HG03095 (cell line): ENCODE measurements around the gene DMBT1.

Experiments used
- ATAC-seq: cut with Tn5 transposase; IDR thresholded peaks from one replicate; pipeline ENCODE4 v1.9.1; 2021; ENCODE audit warnings: moderate library complexity; ENCODE audit not compliant: unreplicated experiment

Gene DMBT1

DNA sequence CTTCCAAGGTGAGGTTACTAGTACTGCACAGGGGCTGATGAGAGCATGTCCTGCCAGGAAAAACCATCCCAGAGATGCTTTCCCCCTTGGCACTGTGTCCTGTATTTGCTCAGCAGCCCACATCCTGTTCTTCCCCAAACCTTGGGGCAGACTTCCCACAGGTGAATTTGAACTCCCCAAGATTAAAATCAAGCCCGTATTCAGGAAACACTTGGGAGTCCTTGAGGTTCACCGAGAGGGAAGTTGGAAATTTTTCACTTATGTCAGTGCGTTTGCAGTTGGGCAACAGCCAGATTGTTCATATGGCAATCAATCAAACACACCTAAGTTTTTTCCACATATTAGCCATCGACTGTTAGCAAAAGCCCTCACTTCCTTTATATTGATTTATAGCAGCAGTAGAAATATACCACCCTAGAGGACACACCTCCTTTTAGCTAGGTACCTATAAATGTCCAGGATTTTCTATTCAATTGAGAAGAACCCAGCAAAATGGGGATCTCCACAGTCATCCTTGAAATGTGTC is at the start of gene DMBT1:
Gene DMBT1, plus strand, starts transcription at position 476 of the 526 bp plus-strand sequence. Its CDS starts 17 bp downstream, at position 493.
- no peak for ATAC-seq

DNA sequence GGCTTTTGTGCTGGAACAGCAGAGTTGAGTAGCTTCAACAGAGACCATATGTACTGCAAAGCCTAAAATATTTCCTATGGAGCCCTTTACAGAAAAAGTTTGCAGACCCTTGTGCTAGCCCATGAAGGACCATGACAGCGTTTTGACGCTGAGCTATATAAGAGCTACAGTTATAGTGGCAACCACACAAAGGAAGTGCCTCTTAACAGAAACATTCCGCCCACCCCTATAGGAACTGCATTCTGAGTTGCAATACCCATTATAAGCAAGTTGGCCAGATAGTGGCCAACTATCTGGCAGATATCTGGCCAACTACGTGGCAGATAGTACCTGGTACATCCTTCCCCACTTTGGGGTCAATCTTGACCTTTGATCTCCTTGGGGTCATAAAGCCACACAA is 47.5 kb upstream of the DMBT1 start:
- no peak for ATAC-seq

DNA sequence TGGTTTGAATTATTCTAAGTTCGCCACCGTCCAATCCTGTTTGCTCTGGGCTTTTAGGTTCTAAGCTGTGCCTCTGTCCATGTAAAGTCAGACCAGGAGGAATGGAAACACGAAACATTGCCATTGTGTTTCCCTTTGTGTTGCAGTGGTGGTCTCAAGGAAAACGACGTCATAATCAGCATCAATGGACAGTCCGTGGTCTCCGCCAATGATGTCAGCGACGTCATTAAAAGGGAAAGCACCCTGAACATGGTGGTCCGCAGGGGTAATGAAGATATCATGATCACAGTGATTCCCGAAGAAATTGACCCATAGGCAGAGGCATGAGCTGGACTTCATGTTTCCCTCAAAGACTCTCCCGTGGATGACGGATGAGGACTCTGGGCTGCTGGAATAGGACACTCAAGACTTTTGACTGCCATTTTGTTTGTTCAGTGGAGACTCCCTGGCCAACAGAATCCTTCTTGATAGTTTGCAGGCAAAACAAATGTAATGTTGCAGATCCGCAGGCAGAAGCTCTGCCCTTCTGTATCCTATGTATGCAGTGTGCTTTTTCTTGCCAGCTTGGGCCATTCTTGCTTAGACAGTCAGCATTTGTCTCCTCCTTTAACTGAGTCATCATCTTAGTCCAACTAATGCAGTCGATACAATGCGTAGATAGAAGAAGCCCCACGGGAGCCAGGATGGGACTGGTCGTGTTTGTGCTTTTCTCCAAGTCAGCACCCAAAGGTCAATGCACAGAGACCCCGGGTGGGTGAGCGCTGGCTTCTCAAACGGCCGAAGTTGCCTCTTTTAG is 46.3 kb upstream of the DMBT1 start:
- no peak for ATAC-seq

DNA sequence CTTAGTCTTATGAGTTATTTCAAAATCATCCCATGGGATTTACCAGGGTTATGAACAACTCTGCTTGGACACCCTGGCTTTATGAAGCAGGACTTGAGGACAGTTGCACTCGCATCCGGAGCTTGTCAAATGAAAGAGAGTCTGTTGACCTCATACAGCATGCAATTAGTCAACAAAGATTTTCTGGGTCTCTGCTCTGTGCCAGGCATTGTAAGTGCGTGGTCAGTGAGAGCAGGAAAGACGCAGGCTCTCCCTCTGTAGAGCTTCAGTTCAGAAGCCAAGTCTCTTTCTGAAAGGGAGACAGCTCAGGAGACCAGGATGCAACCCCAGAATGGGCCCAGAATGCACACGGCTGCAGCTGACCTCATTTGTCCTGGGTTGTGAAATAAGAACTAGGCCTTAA is 45.5 kb upstream of the DMBT1 start:
- ATAC-seq = no peak

DNA sequence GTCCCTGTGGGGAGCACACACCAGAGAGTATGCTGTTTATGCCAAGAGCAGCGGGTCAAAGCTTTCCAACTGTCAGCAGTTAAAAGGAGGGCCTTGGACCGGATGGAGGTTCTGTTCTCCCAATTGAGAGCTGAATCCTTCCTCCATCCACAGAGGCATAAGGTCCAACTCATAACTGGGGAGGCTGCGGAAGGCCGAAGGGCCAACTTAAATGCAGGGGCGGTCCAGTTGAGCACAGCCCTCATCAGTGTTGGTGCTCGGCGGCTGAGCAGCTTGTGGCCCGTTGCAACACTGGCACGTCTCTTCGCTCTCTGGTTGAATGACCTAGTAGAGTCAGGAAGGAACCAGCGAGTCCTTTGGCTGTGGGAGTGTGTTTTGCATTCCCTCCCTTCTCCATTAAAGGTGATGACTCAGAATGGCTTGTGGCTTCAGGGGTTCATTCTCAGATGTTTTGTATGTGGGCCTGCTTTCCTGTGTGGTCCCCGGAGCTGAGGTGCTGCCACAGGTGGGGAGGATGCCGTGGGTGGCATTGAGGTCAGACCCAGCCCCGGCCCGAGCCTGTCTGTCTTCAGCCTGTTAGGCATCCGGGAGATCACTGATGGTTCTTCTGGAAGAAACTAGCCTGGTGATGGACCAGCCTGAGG is 44.8 kb upstream of the DMBT1 start:
- ATAC-seq = peak; percentile 62

DNA sequence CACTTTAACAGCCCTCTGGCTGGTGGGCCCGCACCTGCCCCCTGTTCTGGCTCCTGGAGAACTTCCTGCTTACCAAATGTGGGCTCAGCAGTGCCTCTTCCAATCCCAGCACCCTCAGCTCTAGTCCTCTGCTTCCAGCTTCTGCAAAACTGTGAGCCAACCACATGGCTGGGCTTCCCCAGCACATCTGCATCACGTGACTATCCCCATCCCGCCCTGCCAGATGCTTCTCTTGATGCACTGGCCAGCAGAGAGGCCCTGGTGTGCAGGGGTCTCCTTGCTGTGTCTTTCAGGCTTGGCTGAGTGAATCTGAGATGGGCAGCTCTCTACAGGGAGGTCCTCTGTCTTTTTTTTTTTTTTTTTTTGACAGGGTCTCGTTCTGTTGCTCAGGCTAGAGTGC is 43.8 kb upstream of the DMBT1 start:
- ATAC-seq = no peak

DNA sequence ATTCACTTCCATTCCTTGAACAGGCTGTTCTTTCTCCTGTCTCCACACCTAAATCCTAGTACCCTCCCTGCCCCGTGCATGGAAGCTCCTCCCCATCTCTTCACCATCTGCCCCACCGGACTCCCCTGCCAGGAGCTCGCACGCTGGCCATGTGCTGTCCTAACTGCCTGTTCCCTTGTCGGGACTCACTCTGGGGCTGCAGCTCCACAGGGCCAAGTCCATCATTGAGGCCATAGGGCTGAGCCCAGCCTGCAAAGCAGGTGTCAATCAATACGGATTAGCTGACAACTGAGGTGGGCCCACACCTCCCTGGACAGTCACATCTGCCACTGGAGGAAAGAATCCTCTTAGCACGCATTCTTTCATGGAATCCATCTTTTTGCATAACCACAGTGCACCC is 41.4 kb upstream of the DMBT1 start:
- ATAC-seq = no peak

DNA sequence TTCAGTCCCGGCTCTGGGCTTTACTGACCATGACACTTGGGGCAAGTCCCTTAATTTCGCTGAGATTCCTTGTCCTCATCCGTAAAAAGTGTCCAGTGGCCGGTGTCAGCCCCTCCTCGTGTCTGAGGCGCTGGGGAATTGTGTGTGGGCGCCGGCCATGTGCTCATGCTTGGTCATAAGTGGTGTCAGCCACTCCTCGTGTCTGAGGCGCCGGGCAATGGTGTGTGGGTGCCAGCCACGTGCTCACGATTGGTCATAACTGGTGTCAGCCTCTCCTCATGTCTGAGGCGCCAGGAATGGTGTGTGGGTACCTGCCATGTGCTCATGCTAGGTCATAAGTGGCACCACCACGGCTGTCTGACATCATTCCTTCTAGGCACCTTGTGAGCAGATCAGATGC is 40.7 kb upstream of the DMBT1 start:
- no peak for ATAC-seq

DNA sequence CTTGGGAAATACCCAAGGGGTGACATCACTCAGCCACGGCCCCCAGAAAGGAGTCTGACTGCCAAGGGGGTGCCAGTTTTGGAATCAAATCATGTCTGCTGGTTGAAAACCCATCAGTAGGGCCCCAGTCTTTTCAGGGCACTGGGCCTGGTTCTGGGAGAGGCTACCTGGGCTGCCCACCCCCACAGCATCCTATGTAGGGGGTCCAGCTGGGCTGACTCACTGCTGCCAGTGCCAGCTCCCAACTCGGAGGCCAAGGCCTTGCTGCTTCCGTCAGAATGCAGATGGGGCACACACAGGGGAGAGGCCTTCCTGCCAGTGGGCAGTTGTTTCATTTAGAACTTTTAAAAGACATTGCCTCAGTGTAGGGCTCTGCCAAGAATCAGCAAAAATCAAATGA is 39.5 kb upstream of the DMBT1 start:
- no peak for ATAC-seq

DNA sequence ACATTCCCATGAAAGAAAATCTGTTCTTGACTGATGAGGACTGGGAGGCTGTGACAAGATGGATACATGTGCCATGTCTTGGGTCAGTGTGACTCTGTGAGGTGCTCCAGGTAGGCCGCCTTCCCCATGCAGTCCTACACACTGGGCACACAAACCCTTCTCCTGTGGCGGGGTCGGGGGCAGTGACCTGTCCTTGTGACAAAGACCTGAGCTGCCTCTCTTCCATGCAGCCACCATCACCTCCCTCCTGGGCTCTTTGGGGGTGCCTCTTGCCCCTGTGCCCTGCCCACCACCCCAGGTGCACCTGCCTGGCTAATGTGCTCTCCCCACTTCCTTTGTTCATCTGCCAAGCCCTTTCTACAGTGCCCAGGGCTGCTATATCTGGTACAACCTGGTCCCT is 35.7 kb upstream of the DMBT1 start:
- ATAC-seq = no peak

DNA sequence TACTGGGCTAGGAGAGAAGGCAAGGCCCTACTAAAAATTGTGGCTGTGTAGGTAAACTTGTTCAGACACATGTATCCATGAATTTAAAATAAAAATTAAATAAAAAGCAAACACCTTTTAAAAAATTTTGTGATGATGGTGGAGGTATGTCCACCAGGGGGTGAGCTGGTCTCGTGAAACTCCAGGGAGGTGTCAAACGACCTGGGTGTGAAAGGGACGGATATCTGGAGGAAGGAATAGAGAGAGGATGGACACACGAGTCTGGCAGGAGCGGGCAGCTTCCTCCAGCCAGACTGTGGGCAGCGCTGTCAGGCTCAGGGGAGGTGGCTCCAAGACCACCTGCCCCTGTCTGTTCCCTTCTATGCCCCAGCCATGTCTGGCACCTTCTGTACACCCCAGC is 34.8 kb upstream of the DMBT1 start:
- no peak for ATAC-seq

DNA sequence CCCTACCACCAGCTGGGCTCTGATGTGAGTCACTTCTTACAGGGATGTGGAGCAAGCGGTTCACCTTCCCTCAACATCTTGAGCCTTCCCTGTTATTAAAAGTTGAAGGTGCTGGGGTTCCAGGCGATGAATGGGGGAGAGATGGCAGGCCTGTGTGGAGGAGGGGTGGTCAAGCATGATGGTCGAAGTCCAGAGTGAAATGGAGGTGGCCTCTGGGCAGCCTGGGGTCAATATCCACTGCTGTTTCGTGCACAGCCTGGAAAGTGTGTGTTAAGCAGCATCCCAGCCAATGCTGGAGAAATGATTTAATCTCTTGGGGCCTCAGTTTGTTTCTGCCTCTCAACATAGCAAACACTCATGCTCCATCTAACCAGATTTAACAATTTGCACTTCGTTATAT is 33.7 kb upstream of the DMBT1 start:
- no peak for ATAC-seq

DNA sequence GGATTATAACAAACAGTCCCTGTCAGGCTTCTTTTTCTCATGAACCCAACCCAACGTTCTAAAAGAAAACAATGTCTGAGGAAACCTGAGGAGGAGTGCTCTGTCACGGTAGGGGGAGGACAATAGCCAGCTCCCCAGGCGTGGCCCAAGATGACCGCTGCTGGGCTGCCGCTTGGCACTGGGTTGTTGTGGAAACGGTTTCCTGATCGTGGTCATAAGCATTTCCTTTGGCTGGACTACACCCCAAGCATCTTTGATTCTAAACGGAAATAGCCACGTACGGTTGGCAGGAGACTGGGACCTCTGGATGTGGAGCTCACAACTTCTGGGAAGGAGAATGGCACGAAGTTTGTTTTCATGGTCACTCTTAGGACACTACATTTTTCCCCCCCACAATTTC is 30.4 kb upstream of the DMBT1 start:
- no peak for ATAC-seq

DNA sequence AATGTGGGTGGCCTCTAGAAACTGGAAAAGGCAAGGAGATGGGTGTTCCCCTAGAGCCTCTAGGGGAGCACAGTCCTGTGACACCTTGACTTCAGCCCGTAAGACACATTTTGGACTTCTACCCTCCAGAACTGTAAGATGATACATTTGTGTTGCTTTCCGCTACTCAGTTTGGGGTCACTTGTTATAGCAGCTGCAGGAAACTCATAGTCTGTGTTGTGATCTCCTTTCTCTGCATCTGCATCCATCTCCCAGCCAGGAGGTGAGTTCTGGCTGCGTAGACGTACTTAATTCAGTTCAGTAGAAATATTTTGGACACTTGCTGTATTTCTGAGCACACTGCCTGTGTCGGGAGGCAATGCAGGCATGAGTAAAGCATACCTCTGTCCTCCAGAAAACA is 29.3 kb upstream of the DMBT1 start:
- ATAC-seq = no peak

DNA sequence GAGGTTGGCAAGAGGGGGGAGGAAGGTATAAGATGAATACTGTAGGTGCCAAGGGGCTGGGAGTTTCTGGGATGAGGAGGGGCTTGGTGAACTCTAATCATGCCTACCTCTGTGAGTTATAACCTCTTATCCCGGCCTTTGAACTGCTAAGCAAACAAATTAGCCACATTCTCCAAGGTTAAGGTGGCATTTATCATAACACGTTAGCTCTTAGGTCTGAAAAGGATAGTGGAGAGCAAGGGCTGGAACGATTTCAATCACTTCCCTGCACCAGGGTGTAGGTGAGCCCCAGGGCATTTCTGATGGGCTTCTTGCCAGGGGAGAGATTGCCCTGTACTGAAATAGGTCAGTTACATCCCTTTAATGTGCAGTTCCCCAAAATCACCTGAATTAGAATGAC is 28.6 kb upstream of the DMBT1 start:
- no peak for ATAC-seq

DNA sequence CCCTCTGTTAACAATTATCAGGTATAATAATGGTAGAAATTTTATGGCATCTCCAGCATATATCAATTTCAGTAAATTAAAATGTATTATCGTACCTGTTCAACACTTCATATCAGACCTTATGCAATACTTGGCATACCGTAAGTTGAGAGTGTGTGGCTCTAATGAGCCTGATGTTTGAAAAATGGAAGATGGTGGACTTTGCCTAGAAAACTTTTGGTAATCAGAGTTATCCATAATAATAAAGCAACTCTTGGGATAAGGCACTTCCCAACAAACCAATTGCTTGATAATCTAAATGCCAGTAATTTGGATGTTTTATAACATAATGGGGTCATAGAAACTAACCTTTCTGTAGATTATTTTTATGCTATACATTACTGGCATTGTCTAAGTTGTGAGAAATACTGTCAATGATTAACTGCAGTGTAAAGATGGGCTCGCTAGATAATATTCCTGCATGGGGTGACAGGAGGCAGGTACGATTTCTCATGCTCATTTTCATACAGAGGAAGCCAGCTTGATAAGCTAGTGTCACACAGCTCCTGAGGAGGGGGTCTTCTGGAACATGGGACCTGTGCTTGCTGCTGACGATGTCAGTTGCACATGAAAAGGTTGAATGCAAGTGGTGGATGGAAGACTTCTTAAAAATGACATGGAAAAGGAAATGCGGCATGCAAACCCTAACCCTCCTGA is 27.8 kb upstream of the DMBT1 start:
- no peak for ATAC-seq

DNA sequence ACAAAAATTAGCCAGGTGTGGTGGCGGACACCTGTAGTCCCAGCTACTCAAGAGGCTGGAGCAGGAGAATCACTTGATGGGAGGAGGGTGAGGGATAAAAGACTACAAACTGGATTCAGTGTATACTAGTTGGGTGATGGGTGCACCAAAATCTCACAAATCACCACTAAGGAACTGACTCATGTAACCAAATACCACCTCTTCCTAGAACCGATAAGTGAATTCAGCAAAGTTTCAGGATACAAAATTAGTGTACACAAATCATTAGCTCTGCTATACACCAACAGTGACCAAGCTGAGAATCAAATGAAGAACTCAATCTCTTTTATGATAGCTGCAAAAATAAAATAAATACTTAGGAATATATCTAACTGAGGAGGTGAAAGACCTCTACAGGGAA is 23.0 kb upstream of the DMBT1 start:
- no peak for ATAC-seq

DNA sequence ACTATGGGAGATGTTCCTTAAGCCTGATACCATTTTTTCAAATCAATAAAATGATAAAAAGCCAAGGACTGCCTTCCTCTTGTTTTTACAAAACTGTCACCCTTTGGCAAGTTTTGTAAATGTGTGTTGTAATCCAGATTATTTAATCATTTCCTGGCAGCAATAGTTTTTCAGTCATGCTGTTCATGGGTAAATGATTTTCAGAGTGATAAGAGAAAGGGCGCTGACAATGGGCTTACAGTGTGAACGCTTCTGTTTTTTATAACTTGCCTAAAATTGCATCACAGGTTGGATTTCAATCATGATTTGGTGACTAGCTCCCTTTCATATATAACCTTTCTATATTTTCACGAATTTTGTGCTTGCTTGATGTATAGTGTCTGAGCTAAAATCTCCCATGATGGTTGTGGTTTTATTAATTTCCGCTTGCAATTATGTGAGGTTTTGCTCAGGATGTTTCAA is 19.0 kb upstream of the DMBT1 start:
- ATAC-seq = no peak

DNA sequence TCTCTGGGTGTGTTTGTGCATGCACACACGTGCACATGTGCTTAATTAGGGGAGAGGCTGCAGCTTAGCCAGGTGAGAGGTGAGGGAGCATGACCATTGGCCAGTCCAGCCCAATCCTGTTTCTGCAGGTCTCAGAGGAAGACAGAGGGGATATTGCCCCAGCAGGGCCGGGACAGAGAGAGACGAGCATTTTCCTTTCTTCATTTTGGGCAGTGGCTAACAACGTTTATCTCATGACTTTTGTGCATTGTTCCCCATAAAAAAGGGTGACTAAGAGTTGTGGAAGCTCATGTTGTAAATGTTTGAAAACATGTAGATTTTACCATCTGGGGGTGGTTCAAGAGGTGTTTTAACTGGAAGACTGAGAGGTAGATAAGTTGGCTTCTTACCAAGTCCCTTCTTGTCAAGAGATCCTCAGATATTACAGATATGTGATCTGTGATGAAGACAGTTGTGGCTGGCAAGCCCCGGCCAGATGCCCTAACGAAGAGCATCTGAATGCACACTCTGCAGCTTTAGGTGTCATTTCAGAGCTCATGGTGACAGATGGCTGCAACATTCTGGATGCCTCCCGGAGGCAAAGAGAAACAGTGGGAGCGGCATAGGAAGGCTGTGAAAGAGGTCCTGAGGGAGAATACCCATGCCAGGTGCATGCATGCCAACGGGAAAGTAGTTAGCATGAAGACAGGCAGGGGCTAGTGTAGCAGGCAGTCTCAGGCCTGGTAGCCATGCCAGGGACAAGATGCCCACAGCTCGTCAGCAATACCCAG is 16.7 kb upstream of the DMBT1 start:
- no peak for ATAC-seq

DNA sequence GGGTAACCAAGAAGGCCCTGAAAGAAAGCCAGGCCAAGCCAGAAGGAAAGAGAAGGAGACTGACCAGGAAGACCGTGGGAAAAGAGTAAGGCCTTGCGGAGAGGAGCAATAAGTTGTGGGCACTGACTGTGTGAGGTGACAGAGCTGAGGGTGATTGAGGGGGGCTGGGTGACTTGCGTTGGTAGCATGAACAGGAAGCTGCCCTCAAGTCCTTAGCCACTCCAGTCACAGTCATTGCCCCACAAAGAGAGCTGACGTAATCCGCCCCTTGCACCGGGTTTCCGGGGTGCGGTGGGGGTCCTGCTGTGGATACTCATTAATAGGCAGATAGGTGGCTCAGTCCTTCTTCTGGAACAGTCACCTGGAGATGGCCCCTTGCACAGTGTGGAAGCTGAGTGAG is 16.1 kb upstream of the DMBT1 start:
- no peak for ATAC-seq

DNA sequence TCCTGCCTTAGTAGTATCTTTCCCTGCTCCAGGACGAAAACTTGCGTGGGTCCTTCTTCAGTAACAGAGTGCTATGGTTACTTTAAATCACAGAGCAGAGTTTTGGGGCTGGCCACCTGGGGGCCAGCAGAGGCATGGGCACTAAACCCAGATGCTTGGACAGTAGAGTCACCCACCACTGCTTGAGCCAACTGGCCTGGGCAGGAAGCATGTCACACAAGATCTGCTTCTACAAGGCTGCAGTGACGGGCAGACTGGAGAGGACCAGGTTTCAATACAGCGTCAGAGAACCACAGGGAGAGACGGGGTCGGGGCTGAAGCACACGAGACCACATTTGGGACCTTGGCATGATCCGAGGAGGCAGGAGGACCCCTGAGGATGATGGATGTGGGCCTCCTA is 14.3 kb upstream of the DMBT1 start:
- ATAC-seq = no peak
